ENCODE measurements around the gene RPS6KA2.

Gene RPS6KA2

GRCh38 chr6:166423051-166423745 lies 203.9 kb downstream of the RPS6KA2 start:
- DNase-seq (ENCODE audit: low spot score) = no peak

DNA sequence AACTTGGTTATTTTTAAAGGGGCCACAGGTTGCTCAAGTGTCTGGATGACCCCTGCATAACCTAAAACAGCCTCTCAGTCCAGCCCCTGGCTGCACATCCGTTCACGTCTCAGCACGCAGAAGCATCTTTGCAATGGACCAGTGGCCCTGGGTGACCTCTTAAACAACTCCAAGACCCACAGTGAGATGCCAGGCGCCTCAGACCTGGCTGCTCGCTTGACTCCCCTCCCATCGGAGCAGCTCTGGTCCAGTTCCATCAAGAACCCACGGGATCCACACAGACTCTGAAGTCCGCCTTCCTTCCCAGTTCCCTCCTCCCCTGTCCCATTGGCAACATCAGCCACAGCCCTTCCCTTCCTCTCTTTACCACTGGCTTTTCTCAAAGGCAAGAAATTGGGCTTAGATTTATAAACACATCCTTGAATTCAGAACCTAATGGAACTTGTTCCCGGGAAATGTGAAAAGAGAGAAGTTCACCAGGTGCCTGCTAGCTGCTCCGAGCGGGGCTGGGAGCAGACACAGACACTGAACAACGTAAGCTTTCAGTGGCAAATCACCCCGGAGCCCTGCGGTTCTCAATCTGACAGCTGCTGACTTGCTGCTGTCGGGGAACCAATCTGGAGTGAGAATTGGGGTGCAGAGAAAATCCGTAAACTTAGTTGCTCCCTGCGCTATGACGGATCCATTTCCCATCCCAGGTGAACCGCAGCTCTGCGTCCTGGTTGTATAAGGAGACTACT lies 204.7 kb downstream of the RPS6KA2 start:
- DNase-seq (ENCODE audit: low spot score) = no peak

DNA sequence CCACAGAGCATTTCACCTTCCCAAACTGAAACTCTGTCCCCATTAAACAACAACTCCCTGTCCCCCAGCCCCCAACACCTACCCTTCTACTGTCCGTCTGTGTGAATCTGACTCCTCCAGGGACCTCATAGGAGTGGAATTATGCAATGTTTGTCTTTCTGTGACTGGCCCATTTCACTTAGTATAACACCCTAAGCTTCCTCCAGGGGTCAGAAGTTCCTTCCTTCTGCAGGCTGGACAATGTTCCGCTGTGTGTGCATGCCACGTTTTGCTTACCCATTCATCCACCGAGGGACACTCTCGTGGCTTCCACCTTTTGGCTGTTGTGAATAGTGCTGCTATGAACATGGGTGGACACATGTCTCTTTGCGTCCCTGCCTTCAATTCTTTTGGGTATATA lies 206.7 kb downstream of the RPS6KA2 start:
- DNase-seq (ENCODE audit: low spot score) = no peak

- DNase-seq (ENCODE audit: low spot score) = no peak
Observed at GRCh38 chr6:166419717-166420116, 207.3 kb downstream of the RPS6KA2 start.

DNA sequence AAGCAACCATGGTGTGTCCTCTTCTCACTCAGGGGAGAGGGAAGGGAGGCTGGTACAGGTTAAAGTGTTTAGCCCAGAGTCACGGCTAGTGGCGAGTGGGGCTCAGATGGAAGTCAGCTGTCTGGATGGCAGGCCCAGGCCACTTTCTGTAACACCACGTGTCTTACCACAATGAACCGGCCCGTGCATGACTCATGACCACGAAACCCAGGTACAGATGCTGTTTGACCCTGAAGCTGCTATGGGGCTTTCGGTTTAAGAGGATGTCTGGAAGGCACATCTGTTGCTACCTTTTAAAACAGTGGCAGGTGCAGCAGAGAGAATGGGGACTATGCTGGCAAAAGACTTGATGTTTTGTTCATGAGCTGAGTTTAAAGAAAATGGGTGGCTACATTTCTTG lies 207.8 kb downstream of the RPS6KA2 start:
- DNase-seq (ENCODE audit: low spot score) = no peak

GRCh38 chr6:166418691-166419143 lies 208.3 kb downstream of the RPS6KA2 start:
- DNase-seq (ENCODE audit: low spot score) = no peak

DNA sequence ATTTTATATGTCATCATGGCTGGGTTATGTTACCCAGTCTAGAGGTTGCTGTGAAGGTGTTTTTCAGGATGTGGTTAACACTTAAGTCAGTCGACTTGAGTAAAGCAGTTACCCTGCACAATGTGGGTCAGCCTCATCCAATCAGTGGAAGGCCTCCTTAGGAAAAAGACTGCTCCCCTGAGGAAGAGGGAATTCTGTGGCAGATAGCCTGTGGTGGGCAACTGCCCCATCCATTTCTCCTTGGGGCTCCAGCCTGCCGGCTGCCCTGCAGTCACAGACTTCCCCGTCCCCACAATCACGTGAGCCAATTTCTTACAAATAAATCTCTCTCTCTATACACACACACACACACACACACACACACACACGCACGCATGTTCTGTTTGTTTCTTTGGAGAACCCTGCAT lies 209.8 kb downstream of the RPS6KA2 start:
- DNase-seq (ENCODE audit: low spot score) = no peak

DNA sequence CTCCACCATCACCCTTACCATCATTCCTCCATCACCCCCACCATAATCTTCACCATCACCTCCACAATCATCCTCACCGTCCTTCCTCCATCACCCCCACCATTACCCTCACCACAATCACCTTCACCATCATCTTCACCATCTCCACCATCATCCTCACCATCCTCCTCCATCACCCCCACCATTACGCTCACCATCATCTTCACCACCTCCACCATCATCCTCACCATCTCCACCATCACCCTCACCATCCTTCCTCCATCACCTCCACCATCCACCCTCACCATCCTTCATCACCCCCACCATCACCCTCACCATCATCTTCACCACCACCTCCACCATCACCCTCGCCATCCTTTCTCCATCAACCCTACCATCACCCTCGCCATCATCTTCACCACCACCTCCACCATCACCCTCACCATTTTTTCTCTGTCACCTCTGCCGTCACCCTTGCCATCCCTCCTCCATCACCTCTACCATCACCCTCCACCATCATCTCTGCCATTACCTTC lies 211.2 kb downstream of the RPS6KA2 start:
- no peak for DNase-seq (ENCODE audit: low spot score)

DNA sequence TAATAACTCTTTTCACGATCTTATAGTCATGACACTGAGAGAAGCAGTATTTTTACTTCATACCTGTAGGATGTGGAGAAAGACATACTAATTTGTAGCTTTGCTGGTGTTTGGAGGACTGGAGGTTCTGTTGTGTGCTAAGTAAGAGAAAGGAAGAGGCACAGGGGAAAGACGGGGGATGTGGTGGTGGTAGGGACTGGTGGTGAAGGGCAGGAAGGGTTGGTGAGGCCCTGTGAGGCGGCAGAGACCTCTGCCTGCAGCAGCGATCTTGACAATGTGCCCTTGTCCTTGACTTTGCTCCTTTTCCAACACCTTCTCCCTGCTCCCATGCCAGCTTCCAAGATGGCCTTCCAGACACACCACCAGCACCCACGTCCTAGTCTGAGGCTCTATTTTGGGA lies 211.7 kb downstream of the RPS6KA2 start:
- no peak for DNase-seq (ENCODE audit: low spot score)

- DNase-seq (ENCODE audit: low spot score) = no peak
Observed at GRCh38 chr6:166413491-166413951, 213.5 kb downstream of the RPS6KA2 start.

GRCh38 chr6:166412911-166413384 lies 214.1 kb downstream of the RPS6KA2 start:
- no peak for DNase-seq (ENCODE audit: low spot score)

- DNase-seq (ENCODE audit: low spot score) = no peak
Observed at GRCh38 chr6:166412156-166412910, 214.7 kb downstream of the RPS6KA2 start.

- no peak for DNase-seq (ENCODE audit: low spot score)
Observed at GRCh38 chr6:166411721-166412151, 215.3 kb downstream of the RPS6KA2 start.

GRCh38 chr6:166411271-166411670 lies 215.8 kb downstream of the RPS6KA2 start:
- no peak for DNase-seq (ENCODE audit: low spot score)

DNA sequence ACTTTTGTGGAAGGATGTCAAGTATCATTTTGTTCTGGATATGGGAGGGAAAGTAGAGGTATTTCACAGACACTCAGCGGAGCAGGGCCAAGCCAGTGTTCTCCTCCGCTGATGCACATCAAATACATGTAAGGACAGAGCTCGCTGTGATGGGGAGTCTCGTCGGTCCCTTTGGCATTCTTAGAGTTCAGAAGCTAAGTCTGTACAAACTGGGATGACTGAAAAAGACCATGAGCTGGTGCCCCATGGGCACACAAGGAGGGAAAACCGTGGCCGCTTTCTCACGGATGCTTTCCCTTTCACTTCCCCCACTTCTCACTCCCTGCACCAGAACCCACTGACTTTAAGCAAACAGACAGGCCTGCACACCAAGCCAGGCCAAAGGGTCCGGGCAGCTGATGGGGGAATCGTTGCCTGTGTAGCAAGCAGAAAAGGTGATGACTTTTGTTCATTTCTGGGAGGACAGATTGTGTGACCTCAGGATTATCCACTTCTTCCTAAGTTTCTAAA lies 216.6 kb downstream of the RPS6KA2 start:
- DNase-seq (ENCODE audit: low spot score) = no peak

- no peak for DNase-seq (ENCODE audit: low spot score)
Observed at GRCh38 chr6:166408936-166409755, 217.9 kb downstream of the RPS6KA2 start.

DNA sequence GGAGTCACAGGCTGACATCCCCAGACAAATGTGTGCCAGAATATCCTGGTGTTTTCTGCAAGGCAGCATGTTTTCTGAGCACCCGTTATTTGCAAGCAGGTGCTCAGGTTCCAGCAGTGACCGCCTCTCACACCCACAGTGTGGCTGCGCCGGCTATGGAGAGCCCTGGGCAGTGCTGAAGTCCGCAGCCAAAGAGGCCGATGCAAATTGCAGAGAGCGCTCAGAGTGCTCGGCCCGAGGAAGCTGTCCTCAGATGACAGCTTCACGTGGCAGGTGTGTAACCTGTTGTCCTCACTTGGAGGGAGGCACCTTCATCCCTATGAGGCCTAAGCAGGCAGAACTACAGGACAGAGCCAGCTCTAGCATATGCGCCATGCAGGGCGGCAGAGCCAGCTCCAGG lies 220.9 kb downstream of the RPS6KA2 start:
- DNase-seq (ENCODE audit: low spot score) = no peak

GRCh38 chr6:166405386-166405785 lies 221.7 kb downstream of the RPS6KA2 start:
- DNase-seq (ENCODE audit: low spot score) = no peak

DNA sequence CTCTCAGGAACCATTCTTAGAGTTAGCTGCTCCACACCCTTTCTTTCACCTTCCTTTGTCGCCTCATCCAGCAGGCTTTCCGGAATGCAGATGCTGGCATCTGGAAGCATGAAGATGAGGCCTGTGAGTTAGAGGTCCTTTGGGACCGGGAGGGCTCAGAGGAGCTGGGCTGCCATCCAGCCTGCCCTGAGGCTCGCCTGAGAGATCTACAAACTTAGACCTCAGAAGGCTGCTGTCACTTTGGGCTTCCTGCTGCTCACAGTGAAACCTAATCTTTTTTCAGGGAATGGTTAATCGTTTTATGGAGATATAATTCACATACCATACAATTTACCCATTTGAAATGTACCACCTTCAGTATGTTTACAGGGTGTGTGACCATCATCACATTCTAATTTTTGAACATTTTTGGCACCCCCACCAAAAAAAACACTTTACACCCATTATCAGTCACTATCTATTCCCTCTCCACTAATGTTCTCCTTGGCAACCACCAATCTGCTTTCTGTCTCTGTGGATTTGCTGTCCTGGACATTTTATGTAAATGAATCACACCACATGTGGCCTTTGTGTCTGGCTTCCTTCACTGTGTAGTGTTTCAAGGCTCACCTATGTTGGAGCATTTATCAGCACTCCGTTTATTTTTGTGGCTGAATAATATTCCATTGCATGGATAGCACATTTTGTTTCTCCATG lies 224.3 kb downstream of the RPS6KA2 start:
- peak; percentile 44 for DNase-seq (ENCODE audit: low spot score)

- peak; percentile 77 for DNase-seq (ENCODE audit: low spot score)
Observed at GRCh38 chr6:166400649-166401250, 226.3 kb downstream of the RPS6KA2 start.

All from SK-N-DZ (cell line).